Ammon's horn (tissue), 1 donor: ENCODE measurements around the gene PTCD1.

Source experiments
- DNase-seq: peaks from one replicate; pipeline ENCODE4 v3.0.0-alpha.2; 2016; ENCODE audit warnings: low spot score

Gene PTCD1, protein sequence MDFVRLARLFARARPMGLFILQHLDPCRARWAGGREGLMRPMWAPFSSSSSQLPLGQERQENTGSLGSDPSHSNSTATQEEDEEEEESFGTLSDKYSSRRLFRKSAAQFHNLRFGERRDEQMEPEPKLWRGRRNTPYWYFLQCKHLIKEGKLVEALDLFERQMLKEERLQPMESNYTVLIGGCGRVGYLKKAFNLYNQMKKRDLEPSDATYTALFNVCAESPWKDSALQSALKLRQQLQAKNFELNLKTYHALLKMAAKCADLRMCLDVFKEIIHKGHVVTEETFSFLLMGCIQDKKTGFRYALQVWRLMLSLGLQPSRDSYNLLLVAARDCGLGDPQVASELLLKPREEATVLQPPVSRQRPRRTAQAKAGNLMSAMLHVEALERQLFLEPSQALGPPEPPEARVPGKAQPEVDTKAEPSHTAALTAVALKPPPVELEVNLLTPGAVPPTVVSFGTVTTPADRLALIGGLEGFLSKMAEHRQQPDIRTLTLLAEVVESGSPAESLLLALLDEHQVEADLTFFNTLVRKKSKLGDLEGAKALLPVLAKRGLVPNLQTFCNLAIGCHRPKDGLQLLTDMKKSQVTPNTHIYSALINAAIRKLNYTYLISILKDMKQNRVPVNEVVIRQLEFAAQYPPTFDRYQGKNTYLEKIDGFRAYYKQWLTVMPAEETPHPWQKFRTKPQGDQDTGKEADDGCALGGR

DNA sequence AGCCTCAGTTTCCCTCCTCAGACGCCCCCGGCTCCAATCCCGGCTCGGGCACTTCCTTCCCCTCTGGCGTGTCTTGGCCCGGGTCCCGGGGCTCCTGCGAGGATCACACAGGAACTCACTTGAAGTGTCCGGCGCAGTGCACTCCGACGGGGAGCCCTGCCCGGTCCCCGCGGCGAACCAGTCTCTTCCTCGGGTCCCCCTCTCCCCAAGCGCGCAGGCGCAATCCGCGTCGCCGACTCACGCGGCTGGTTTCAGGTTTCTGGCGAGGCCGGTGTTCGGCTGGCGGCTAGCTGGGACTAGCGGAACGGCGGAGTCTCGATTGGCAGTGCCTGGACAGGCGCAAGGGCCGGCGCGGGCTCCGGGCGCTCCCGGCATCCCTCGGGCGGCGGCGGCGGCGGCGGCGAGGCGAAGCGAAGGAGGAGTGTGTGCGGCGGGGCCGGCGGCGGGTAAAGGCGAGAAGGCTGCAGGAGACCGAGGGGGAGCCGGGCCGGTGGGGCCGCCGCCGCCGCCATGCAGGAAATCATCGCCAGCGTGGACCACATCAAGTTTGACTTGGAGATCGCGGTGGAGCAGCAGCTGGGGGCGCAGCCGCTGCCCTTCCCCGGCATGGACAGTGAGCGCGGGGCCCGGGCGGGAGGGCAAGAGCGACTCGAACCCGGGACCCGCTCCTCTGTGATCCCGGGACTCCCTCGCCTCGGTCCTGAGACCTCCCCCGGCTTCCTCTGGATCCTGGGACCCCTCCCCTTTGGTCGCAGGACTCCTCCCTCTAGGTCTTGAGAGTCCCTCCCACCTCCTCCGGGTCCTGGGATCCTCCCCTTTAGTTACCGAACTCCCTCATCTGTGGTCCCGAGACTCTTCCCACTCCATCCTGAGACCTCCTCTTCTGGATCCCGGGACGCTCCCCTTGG, at the start of gene PTCD1, which contains the start of gene CPSF4:
PTCD1 (minus strand) TSS at position 226 of the 908 bp plus-strand sequence. CDS start 3,556 bp downstream, outside the sequence.
CPSF4 (plus strand) TSS at position 371 of the 908 bp plus-strand sequence; CDS start at position 511, 140 bp downstream.
- peak; percentile 96 for DNase-seq

DNA sequence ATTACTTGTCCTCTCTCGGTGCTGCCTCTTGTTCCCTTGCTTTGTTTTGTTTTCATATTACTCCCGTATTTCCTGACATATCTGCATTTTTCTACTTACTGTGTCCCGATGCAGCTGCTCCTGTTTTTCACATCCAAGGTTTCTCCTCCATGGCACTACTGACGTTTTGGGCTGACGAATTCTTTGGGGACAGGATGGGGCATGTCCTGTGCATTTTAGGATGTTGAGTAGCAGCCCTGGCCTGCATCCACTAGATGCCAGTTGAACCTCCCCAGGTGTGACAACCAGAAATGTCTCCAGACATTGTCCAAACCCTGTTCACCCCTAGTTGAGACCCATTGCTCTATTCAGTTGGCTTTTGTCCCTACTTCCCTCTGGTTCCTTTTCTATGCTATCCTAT, 46.5 kb upstream of the PTCD1 start:
- DNase-seq = no peak

DNA sequence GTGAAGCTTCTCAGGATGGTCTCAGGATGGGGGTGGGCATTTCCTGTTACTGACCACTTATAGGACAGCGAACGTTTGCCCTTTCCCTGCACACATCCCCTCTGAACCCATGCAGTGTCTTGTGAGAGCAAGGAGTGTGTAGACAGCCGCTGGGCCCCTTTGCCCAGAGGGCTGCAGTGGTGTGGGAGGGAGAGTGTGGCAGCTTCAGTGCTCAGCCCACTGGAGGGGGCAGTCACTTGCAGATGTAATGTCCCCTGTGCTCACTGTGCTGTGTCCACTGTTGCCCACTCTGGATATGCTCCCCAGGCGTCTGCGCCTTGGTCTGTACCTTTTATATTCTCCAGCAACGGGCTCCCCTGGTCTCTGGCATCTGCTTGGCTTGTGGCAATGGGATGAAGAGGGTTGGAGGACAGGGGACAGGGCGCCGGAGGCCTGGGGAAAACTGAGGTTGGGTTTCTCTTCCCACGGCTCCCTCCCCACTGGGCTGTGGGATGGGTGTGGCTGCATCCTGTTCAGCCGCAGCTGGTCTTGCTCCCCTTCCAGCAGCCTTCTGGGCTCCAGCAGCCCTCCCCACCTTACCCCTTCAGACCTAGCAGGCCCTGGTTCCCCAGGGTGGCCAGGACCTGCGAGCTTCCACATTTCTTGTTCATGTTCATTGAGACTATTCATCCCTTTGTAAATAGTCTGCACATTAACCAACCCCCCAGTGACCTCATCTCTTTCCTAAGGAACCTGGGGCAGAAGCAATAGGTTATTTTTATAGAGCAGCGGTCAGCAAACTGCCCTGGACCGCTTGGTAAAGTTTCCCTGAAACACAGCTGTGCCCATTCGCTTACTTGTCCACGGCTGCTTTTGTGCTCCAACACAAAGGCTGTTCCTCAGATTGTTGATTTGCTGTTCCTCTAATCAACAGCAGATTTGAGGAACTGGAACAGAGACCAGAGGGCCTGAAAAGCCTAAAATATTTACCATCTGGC, 40.2 kb upstream of the PTCD1 start:
- DNase-seq = no peak

DNA sequence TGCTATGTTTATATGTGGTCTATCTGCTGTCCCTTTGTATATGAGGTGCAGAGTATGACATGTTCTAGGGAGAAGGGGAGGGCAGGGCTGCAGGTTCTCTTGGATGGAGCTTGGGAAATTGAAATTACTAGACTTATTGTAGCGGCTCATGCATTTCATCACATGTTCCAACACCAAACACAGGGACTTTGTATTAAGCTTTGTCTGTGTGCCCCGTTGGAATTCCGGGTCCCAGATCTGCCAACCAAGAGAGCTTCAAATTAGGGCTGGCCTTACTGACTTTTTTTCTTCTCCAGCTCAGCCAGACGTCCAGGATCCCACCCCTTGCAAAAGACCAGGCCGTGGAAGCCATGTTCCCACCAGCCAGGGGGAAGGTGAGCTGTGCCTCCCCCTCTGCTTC, 37.5 kb upstream of the PTCD1 start:
- no peak for DNase-seq

DNA sequence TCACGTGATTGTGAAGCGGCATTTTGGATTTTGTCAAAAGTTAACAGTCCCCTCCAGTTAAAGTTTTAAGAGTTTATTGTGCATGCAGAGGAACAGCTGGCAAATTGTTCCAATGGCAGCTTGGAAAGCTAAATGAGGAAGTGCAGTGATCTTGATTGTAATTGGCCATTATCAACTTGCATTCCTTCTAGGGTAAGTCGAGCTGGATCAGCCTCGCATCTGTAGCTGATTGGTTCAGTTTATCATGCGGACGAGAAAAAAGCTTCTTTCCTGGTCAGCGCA, 34.7 kb upstream of the PTCD1 start:
- DNase-seq = peak; percentile 45

DNA sequence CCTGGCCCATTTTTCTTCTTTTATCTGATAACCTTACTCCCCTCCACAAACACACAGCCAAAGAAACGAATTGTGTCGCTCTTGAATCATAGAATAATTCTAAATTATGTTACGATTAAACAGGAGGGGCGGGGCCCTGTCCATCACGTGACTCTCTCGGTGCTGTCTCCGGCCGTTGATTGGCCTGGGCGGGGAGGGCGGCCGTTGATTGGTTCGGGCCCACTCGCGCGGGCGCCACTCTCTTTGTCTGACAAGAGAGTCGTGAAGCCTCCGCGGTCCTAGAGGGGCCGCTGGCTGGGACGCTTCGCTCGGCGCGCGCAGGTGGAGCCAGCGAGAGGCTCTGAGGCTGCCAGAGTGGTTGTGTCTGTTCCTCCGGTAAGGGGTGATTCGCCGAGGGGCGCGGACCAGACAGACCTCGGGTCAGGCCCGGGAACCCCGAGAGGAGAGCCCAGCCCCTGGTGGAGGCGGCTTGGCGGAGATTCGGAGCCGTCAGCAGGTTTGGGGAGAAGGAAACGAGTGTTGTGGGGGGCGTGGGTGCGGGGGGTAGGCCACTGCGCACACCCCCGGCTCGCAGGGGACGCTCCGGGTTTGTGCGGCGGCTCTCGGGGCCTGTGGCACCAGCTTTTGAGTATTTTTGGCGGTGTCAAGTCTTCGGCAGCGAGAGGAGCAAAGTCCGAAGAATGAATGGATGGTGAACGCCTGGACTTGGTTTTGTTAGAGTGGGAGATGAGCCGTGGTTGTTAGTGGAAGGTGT, 34.1 kb upstream of the PTCD1 start, which contains the start of gene ZNF789:
ZNF789 (plus strand) TSS at position 330 of the 754 bp plus-strand sequence. CDS start 3,567 bp downstream, outside the sequence.
- DNase-seq = peak; percentile 97

DNA sequence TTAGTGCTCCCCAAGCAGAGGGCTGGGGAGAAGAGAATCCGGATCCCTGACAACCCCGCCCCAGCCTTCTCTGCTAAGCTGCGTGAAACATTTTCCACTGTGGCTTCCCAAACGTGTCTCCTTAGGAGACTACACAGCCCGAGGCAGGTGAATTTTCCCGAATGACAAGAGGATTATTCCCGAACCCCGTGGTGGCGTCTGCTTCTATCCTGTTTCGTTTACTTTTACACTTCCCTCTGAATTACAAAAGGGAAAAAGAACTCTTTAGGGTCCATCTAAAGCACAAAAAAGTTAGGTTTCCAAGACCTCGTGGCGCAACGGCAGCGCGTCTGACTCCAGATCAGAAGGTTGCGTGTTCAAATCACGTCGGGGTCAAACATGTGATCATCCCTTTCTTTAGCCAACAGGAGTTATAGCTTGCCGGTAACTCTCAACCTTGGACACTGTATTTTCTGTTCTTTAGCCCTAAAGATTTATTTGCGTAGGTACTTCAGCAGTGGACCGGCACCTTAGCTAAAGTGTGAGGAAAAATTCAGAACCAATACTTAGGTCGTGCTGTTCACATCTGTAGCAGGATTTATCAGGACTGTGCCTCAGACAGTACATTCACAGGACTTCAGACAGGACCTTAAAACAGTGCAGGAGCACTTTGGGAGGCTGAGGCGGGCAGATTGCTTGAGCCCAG, 30.9 kb upstream of the PTCD1 start:
- DNase-seq = no peak

DNA sequence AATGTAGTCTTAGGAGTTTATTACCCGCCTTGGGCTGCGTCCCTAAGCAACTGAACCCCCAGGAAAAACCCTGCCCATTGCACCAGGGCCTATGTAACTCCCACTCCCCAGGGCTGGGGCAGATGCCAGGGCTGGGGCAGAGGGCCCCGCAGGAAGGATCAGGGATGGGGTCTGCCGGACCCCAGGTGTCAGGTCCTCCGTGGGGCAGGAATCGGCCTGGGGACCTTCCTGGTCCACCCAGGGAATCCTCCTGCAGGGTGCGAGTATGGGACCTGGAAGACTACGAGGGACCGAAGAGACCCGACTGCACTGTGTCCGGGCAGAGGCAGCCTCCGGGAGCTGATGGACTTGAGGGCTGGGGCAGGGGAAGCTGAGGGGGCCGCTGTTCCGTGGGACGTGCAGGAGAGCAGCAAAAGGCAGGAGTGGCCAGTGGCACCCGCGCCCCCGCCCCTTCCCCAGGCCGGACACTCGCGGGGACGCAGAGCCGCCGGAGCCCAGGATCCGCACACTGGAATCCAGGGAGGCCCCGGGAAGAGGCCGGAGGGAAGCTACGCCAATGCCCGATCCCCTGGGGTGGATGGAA, 29.8 kb upstream of the PTCD1 start:
- DNase-seq = no peak

DNA sequence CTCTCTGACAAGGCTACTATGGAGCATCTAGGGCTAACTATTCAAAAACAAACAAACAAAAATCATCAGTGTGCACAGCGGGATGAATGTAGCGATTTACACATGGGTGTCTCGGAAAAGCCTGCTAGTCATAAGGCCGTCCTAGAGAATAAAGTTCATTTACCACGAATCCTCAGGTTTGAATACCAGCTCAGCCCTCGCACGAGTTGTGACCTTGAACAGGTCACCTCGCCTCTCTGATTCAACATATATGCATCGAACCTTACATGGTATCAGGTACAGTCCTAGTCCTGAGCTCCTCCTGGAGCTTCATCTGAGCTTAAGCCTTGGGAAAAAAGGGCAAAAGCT, 26.8 kb upstream of the PTCD1 start:
- no peak for DNase-seq

DNA sequence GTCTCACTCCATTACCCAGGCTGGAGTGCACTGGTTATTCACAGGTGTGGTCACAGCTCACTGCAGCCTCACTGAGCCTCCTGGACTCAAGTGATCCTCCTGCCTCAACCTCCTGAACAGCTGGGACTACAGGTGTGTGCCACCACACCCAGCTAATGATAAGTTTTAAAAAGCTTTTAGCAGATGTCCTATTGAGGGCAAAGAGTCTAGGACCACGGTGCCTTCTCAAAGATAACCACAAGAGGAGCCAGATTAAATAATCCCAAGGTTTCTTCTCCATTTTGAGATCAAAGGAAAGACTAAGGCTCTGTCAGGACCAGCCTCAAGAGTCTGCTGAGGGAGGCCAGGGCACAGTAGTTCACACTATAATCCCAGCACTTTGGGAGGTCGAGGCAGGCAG, 22.6 kb upstream of the PTCD1 start:
- no peak for DNase-seq

DNA sequence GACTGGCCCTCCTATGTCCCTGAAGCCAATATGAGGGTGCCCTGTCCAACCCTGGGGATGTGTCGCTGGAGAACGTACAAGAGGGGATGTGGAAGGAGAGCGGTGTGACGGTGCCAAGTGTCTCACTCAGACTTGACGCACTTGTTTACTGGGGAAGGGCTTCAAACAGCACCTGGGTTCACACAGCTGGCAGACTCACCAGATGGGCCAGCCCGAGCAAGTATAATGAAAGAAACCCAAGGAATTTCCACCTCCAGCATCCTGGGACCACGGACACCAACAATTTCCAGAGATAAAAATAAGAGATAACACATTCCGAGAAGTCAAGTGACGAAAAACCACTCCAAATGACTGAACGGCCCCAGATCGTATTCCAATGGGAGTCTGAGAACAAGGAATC, 22.1 kb upstream of the PTCD1 start:
- no peak for DNase-seq

DNA sequence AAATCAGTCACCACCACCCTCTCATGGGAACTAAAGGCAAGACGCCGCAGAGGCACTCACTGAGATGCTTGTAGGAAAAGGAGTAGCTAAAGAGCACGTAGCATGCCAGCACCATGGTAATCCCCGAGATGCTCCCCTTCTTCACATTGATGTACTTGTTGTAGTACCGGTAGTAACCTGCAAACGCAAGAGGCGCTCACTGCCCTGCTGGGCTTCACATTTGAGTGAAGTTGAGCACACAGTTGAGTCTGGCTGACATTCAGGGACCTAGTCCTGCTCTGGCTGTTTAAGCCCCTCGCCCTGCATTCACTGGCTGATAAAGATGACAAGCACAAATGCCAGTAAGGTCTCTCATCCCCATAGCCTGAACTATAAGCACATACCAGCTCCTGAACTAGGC, 20.5 kb upstream of the PTCD1 start:
- no peak for DNase-seq

DNA sequence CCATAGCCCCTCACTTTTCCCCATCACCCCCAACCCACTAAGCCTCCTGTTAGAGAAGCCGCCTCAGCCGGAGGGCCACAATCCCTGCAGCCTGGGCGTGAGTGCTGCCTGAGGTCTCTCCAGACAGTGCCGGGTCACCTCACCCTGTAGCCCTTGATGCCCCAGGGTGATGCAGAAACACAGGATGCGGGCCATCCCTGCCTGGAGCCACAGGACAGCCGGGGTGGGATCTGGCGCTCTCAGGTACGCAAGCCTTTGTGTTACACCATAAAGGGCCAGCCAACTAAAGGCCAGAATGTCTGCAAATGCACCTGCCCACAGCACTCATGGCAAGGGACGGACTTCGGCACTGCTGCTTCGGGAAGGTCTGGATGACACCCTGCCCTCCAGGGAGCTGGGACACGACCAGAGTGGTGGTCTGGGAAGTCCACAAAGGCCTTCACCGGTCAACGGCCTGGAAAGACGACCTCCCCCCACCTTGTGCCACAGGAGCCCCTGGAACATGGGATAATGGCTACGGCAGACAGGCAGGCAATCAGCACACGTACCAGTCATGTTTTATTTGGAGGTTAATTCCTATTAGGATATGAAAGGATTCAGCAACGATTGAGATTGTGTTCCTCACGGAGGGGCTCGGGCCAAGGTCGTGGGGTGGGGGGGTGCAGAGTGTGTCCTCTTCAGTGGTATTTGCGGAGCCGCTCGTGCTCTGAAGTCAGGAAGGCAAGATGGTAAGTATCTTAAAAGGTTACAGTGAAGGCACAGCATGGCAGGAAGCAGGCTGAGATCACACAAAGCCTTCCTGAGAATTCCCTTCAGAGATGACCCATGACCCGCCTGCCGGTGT, 19.3 kb upstream of the PTCD1 start:
- DNase-seq = no peak

DNA sequence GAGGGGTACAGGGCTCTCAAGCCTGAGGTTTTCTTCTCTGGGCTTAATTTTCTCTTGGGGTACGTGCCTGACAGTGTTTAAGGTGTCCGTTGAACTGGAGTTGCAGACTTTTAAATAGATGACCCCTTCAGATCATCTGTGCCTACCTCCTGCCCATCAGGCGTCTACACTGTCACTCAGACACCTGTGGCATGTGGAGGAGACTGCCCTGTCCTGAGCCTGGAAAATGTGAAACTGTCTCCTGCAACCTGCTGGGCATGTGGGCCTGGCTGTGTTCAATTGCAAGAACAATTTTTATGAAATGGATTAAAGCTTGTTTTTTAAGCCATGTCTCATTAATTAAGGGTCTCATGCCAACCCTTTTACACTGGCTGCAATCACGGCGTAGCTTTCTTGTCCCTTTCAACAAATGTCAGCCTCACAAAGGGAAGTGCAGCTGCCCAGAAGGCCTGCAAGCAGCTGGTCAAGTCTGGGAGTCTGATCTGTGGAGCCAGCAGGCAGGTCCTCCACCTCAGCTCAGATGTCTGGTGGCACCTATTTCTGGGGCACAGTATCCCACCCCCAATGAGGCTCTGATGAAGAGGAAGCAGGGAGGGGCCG, 18.6 kb upstream of the PTCD1 start:
- DNase-seq = no peak

DNA sequence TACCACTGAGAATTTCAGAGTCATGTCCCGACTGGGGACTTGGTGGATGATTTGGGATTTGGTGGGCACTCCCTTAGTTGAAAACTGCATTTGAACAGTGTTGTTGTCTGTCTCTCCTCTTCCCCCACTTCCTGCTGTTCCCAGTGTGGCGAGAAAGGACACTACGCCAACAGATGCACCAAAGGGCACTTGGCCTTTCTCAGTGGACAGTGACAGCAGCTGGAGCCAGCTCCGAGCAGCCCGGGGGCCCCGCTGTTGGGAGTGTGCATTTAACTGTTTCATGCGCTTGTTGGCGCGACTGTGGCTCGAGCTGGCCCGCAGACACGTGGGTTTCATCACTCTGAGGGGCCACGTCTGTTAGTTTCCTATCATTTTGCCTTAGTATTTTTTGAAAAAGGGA, 17.7 kb upstream of the PTCD1 start:
- no peak for DNase-seq

DNA sequence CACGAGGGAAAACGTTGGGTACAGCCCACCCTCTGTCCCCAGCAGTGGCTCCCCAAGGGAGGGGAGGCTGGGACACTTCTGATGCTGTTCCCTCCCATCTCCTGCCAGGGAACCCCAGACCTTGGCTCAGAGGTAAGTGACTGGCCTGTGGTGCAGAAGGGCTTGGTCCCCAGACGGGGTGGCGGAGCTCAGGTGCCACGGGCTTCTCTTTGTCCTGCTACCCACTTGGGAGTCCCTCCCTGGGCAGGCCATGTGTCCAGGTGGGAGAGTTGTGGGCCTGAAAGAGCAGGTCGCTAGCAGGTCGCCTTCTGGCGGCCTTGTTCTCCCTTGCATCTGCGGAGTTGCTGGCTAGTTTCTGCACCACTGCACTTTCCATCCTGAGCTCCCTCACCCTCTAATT, 17.3 kb upstream of the PTCD1 start:
- DNase-seq = no peak

DNA sequence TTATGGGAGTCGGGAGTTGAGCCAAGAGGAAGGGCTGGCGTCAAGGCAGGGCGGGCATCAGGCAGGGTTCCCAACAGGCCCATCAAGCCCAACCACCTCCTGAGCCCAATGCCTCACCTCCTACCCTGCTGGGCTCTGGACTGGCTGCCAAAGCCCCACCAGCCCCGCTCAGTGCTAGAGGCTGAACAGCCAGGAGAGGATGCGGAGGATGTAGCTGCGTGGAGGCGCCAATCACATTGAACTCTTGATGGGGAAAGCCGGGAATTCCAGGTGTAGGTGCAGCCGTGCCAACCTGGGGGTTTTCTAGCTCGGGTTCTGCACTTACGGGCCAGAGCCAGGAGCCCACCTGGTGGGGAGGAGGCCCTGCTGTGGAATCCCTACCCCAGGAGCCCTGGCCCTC, 14.5 kb upstream of the PTCD1 start:
- DNase-seq = no peak

DNA sequence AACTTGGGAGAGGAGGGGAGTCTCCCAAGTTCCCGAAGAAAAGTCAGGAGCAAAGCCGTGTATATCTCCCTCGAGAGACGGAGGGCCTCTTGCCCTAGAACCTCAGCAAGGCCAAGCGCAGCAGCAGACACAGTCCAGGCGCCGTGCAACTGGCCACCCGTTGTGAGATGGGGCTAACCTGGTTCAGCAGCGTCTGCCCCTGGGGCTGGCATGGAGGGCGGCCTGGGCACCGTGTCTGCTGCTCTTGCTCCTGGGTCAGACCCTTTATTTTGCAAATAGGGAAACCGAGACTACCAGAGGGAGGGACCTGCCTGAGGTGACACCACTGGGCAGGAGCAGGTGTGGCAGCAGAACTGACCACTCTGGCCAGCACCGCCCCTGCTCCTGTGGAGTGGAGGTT, 13.9 kb upstream of the PTCD1 start:
- no peak for DNase-seq
